ENCODE measurements around the gene HOXC13. TPM values are rescaled to one million over a fixed set of nuclear protein-coding genes. Genes with fewer than 3 reads are reported as not detected.

HOXC13 gene
- total RNA-seq, 1 donor from 2014 or later: not detected

- H3K4me1 Mint-ChIP-seq (ENCODE audit: low read depth): no peaks in the 10 kb centered on the region
- H3K4me3 Mint-ChIP-seq (ENCODE audit: unreplicated experiment): no peak overlapping the region
- no peak for DNase-seq (ENCODE audit: low spot score)
- H3K9me3 Mint-ChIP-seq (ENCODE audit: low read depth): no peaks in the 10 kb centered on the region
- H3K27ac Mint-ChIP-seq (ENCODE audit: unreplicated experiment): no peak overlapping the region
- no peak for TF ChIP-seq CTCF (IDR thresholded peaks at IDR 0.05)
- H3K36me3 Mint-ChIP-seq (ENCODE audit: low read depth): no peaks in the 10 kb centered on the region
- peaks cover 22% of the 10 kb centered on the region for H3K27me3 Mint-ChIP-seq (ENCODE audit: low read depth)
Observed at GRCh38 chr12:53907103-53907502, 31.5 kb upstream of the HOXC13 start.

GRCh38 chr12:53916788-53917655 lies 21.6 kb upstream of the HOXC13 start:
- Mint-ChIP-seq H3K27me3 (ENCODE audit: low read depth) (peaks cover 51% of the 10 kb centered on the region), H3K4me3 (ENCODE audit: unreplicated experiment) (no peak overlapping the region), H3K36me3 (ENCODE audit: low read depth) (no peaks in the 10 kb centered on the region), H3K27ac (ENCODE audit: unreplicated experiment) (no peak overlapping the region), H3K9me3 (ENCODE audit: low read depth) (no peaks in the 10 kb centered on the region), H3K4me1 (ENCODE audit: low read depth) (no peaks in the 10 kb centered on the region)
- no peak for TF ChIP-seq CTCF (IDR thresholded peaks at IDR 0.05)
- no peak for DNase-seq (ENCODE audit: low spot score)

GRCh38 chr12:53924521-53925405 lies 13.9 kb upstream of the HOXC13 start:
- TF ChIP-seq CTCF (IDR thresholded peaks at IDR 0.05): no peak
- Mint-ChIP-seq H3K27ac (ENCODE audit: unreplicated experiment) (no peak overlapping the region), H3K4me1 (ENCODE audit: low read depth) (no peaks in the 10 kb centered on the region)

GRCh38 chr12:53927220-53928029 lies 11.2 kb upstream of the HOXC13 start:
- TF ChIP-seq CTCF (IDR thresholded peaks at IDR 0.05): no peak
- Mint-ChIP-seq H3K27me3 (ENCODE audit: low read depth) (peaks cover 79% of the 10 kb centered on the region), H3K9me3 (ENCODE audit: low read depth) (peaks cover 4% of the 10 kb centered on the region), H3K27ac (ENCODE audit: unreplicated experiment) (no peak overlapping the region), H3K4me3 (ENCODE audit: unreplicated experiment) (no peak overlapping the region), H3K4me1 (ENCODE audit: low read depth) (no peaks in the 10 kb centered on the region), H3K36me3 (ENCODE audit: low read depth) (no peaks in the 10 kb centered on the region)
- DNase-seq (ENCODE audit: low spot score): no peak

More at GRCh38 chr12:53924521-53925405, 13.9 kb upstream of the HOXC13 start:
- H3K36me3 Mint-ChIP-seq (ENCODE audit: low read depth): no peaks in the 10 kb centered on the region
- H3K9me3 Mint-ChIP-seq (ENCODE audit: low read depth): peaks cover 4% of the 10 kb centered on the region
- no peak overlapping the region for H3K4me3 Mint-ChIP-seq (ENCODE audit: unreplicated experiment)
- peaks cover 72% of the 10 kb centered on the region for H3K27me3 Mint-ChIP-seq (ENCODE audit: low read depth)
- no peak for DNase-seq (ENCODE audit: low spot score)

Data from chondrocyte (in vitro differentiated cells).